ENCODE measurements around the gene TSPYL4.

DNA sequence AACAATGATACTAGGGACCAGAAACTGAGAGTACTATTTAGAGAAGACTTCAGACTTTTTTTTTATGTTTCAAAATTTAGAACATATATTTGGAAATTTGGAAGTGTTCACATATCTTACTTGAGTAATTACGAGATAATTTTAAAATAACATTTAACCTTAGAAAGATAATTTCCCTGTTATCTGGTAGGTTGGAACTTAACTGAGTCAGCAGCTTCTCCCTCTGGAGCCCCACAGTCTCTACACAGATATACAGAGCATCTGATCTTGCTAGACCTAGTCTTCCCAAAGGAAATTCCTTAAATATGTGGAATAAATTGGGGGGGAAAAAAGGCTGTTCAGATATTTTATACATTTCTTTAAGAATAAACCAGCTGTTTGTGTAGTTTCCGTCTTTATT is 48.6 kb downstream of the TSPYL4 start:
- no peak for TF ChIP-seq POLR2AphosphoS5 (IDR thresholded peaks at IDR 0.05; ENCODE audit: borderline replicate concordance, low read depth, low read length)
- no peak for TF ChIP-seq EZH2 (IDR thresholded peaks at IDR 0.05)
- no peak for TF ChIP-seq FOXP2 (optimal IDR thresholded peaks at IDR 0.05; ENCODE audit: control extremely low read depth, extremely low read length, insufficient read depth)
